ENCODE data around the gene TAAR1.
"Not testable (repeated sequence)": the region's sequence is repeated elsewhere in the genome, so short reads cannot be mapped to it uniquely, and the experiment has no call there.

The TAAR1 gene

DNA sequence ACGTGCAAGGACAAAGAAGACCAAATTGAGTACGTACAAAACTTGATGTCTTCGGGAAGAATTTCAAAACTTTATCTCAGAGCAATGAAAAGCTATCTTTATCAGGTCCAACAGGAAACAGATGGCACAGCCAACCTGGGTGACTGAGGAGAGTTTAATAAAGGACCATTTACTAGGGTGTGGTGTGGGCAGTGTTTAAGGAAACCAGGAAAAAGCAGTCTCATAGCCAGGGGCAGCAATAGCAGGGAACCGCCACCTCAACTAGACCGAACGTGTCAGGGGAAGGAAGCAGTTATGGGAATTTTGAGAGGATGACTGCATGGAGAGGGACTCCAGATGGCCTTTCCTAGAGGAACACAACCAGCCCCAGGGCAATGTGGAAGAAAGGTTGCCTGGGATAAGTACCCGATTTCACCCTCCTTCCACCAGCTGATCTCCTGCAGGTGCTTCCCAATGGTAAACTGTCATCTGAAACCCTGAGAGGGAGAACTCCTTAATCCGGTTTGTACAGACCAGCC, 54.3 kb downstream of the TAAR1 start:
- DNase-seq (ENCODE audit: low read depth): no peak
- no peak overlapping the region for H3K4me3 ChIP-seq (ENCODE audit: low read depth, low read length)

DNA sequence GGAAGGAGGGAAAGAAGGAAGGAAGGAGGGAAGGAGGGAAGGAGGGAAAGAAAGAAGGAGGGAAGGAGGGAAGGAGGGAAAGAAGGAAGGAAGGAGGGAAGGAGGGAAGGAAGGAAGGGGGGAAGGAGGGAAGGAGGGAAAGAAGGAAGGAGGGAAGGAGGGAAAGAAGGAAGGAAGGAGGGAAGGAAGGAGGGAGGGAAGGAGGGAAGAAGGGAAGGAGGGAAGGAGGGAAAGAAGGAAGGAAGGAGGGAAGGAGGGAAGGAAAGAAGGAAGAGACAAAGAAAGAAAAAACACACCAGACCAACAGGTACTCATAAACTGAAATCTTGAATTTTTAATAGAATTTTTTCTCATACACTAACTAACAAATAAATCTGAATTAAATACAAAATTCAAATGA, 58.1 kb downstream of the TAAR1 start:
- not testable (repeated sequence) for DNase-seq (ENCODE audit: low read depth); H3K4me3 ChIP-seq (ENCODE audit: low read depth, low read length)

DNA sequence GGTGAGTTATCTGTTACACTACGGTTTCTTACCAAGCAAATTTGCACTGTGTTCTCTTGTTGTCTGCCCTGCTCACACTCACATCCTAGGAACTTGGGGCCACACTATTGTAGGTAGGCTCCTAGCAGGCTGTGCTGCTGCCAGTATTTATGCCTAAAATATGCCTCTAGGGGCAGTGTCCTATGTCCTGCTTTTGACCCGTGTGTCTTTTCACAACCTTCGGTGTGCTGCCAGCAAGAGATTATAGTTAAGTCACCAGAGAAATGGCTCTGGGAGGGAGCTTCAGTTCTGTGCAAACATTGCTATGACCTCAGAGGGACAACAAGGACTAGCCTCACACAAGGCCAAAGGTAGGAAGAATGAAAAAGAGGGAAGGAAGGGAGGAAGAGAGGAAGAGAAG, 60.5 kb downstream of the TAAR1 start:
- no peak for DNase-seq (ENCODE audit: low read depth)
- H3K4me3 ChIP-seq (ENCODE audit: low read depth, low read length): no peak overlapping the region

DNA sequence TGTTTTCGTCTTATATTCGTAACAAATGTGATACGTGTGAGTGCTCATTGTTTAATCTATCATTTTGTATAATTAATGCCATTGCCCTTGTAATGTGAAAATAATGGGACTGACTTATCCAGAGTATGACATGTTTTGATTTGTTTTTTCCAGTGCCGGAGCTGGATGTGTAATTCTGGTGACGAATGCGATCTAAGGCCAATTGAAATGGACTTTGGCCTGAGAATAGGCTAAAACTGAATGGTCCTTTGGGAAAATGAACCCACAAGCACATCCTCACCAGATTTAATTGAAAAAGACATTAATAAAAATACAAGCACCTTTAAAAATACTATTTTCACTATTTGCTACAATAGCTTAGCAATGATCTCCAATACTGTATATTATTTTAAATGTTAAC, 62.8 kb downstream of the TAAR1 start:
- no peak for DNase-seq (ENCODE audit: low read depth)

More for the DNA sequence above, 62.8 kb downstream of the TAAR1 start:
- H3K4me3 ChIP-seq (ENCODE audit: low read depth, low read length): no peak overlapping the region
